ENCODE data around the gene PRKACA. TPM values are rescaled to one million over a fixed set of nuclear protein-coding genes. Genes with fewer than 3 reads are reported as not detected.

The PRKACA gene
- total and polyA plus RNA-seq, 10 of the 15 experiments (the other 5 are each of a cell fraction or from before 2014, with no cell fraction given): 0.53 to 68.5 (median 11.2) TPM

DNA sequence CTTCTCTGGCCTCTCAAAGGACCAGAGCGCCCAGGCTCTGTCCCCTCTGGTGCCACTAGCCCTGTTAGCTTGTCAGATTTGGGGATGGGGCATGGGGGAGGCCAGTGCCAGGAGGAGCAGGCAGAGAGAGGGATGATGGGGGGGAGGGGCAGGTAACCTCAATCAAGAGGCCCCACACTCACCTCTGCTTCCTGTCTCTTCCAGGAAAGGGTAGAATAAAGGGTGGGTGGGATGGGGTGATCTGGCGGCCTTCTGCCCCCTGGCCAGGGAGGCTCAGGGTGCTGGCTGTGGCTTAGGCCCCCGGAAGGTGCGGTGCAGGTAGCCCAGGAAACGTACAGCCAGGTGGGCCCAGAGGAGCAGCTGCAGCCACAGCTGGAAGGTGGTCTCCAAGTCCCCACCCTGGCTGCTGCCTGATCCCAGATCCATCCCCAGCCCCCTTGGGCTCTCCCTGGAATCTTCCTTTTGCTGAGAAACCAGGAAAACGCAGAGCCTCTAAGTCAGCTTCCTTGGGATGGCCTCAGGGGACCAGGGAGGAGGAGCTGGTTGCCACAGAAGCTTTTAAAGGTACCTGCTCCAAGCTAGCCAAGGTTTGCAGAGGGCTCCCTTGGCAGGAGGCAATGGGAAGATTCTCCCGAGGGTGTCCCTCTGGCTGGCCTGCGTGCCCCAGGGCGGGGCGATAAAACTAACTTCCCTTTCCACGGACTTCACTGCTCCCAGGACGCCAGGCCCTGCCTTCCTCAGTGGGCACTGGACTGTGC lies 5.3 kb downstream of the PRKACA start:
- Histone ChIP-seq H3K9ac (ENCODE audit: control insufficient read depth, insufficient read depth, low read length) (no peak overlapping the region), H3K9me3 (replicated peaks; ENCODE audit: control insufficient read depth, insufficient read depth, low read length) (no peaks in the 10 kb centered on the region), H4K20me1 (ENCODE audit: control insufficient read depth, insufficient read depth) (no peaks in the 10 kb centered on the region), H3K4me1 (ENCODE audit: control insufficient read depth, insufficient read depth, low read length) (peaks cover 8% of the 10 kb centered on the region), H3K79me2 (ENCODE audit: control insufficient read depth, insufficient read depth, low read length) (peaks cover 8% of the 10 kb centered on the region), H3K27ac (ENCODE audit: control insufficient read depth, insufficient read depth) (no peak overlapping the region), H3K4me3 (no peak overlapping the region), H3K36me3 (ENCODE audit: control insufficient read depth in 2 of 2, insufficient read depth in 2 of 2, low read length in 1 of 2) (no peaks in the 10 kb centered on the region; a peak in 1 of 4 replicates), H3K4me2 (ENCODE audit: control insufficient read depth, insufficient read depth) (no peak overlapping the region), H3K27me3 (replicated peaks in 1 of 2; ENCODE audit: control insufficient read depth in 2 of 2, insufficient read depth in 2 of 2, low read length in 1 of 2) (no peaks in the 10 kb centered on the region), H2AFZ (ENCODE audit: control insufficient read depth, low read depth, low read length) (no peak overlapping the region)
- in situ Hi-C loops (cut with MboI): no loop called here
- CTCF ChIA-PET: interaction anchor here (2.3 to 5.3 kb wide), 4 partner anchors 16 to 232 kb away, joined by 5 to 38 read pairs (median 34); partner anchors contain the start of gene MISP3
- no TSS peak for BruUV-seq (replicated peaks)
- RAD21 ChIA-PET (ENCODE audit: unreplicated experiment): interaction anchor here (0.8 kb wide), 1 partner anchor 53 kb away, joined by 3 read pairs; no protein-coding TSS in a partner anchor
- no peak for DNase-seq (ENCODE audit: low read depth, low spot score)
- WGBS (ENCODE audit: insufficient coverage, insufficient replicate concordance, low lambda C conversion rate, missing lambda C conversion rate): 76% methylated on average over 12 of the region's 12 CpGs
- POLR2A ChIA-PET: interaction anchor here (1.5 to 2.3 kb wide), 2 partner anchors 20 to 23 kb away, joined by 3 to 8 read pairs; no protein-coding TSS in a partner anchor
- SMC1A ChIA-PET (ENCODE audit: uncharacterized antibody, unreplicated experiment): interaction anchor here (0.5 kb wide), 1 partner anchor 33 kb away, joined by 3 read pairs; no protein-coding TSS in a partner anchor
- no peak for ATAC-seq
- FAIRE-seq: no peak
- intact Hi-C loops (cut with micrococcal nuclease; ENCODE audit: unreplicated experiment): no loop called here
- TF ChIP-seq IKZF2 (IDR thresholded peaks at IDR 0.05) (no peak), CEBPB (IDR thresholded peaks at IDR 0.05; ENCODE audit: borderline replicate concordance in 1 of 2, low read depth in 2 of 2, low read length in 2 of 2) (no peak), CHD4 (IDR thresholded peaks at IDR 0.05) (no peak), CBFB (IDR thresholded peaks at IDR 0.05; ENCODE audit: low read depth) (no peak), POU2F2 (IDR thresholded peaks at IDR 0.05; ENCODE audit: borderline replicate concordance, low read depth, low read length) (no peak), SRF (IDR thresholded peaks at IDR 0.05; ENCODE audit: low read depth in 2 of 2, low read length in 2 of 2) (no peak), ATF7 (IDR thresholded peaks at IDR 0.05; ENCODE audit: low read depth) (no peak), POLR2AphosphoS5 (IDR thresholded peaks at IDR 0.05; ENCODE audit: low read length) (no peak)
- TF ChIP-seq, protein P1, sequence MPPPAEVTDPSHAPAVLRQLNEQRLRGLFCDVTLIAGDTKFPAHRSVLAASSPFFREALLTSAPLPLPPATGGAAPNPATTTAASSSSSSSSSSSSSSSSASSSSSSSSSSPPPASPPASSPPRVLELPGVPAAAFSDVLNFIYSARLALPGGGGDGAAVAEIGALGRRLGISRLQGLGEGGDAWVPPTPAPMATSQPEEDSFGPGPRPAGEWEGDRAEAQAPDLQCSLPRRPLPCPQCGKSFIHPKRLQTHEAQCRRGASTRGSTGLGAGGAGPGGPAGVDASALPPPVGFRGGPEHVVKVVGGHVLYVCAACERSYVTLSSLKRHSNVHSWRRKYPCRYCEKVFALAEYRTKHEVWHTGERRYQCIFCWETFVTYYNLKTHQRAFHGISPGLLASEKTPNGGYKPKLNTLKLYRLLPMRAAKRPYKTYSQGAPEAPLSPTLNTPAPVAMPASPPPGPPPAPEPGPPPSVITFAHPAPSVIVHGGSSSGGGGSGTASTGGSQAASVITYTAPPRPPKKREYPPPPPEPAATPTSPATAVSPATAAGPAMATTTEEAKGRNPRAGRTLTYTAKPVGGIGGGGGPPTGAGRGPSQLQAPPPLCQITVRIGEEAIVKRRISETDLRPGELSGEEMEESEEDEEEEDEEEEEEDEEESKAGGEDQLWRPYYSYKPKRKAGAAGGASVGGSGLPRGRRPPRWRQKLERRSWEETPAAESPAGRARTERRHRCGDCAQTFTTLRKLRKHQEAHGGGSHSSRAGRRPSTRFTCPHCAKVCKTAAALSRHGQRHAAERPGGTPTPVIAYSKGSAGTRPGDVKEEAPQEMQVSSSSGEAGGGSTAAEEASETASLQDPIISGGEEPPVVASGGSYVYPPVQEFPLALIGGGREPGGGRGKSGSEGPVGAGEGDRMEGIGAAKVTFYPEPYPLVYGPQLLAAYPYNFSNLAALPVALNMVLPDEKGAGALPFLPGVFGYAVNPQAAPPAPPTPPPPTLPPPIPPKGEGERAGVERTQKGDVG (CRISPR knock-in tag; IDR thresholded peaks at IDR 0.05): no peak
- TF ChIP-seq, protein P2, sequence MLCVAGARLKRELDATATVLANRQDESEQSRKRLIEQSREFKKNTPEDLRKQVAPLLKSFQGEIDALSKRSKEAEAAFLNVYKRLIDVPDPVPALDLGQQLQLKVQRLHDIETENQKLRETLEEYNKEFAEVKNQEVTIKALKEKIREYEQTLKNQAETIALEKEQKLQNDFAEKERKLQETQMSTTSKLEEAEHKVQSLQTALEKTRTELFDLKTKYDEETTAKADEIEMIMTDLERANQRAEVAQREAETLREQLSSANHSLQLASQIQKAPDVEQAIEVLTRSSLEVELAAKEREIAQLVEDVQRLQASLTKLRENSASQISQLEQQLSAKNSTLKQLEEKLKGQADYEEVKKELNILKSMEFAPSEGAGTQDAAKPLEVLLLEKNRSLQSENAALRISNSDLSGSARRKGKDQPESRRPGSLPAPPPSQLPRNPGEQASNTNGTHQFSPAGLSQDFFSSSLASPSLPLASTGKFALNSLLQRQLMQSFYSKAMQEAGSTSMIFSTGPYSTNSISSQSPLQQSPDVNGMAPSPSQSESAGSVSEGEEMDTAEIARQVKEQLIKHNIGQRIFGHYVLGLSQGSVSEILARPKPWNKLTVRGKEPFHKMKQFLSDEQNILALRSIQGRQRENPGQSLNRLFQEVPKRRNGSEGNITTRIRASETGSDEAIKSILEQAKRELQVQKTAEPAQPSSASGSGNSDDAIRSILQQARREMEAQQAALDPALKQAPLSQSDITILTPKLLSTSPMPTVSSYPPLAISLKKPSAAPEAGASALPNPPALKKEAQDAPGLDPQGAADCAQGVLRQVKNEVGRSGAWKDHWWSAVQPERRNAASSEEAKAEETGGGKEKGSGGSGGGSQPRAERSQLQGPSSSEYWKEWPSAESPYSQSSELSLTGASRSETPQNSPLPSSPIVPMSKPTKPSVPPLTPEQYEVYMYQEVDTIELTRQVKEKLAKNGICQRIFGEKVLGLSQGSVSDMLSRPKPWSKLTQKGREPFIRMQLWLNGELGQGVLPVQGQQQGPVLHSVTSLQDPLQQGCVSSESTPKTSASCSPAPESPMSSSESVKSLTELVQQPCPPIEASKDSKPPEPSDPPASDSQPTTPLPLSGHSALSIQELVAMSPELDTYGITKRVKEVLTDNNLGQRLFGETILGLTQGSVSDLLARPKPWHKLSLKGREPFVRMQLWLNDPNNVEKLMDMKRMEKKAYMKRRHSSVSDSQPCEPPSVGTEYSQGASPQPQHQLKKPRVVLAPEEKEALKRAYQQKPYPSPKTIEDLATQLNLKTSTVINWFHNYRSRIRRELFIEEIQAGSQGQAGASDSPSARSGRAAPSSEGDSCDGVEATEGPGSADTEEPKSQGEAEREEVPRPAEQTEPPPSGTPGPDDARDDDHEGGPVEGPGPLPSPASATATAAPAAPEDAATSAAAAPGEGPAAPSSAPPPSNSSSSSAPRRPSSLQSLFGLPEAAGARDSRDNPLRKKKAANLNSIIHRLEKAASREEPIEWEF (IDR thresholded peaks at IDR 0.05; ENCODE audit: insufficient replicate concordance, low read depth, low read length): no peak
- TF ChIP-seq, protein P3, sequence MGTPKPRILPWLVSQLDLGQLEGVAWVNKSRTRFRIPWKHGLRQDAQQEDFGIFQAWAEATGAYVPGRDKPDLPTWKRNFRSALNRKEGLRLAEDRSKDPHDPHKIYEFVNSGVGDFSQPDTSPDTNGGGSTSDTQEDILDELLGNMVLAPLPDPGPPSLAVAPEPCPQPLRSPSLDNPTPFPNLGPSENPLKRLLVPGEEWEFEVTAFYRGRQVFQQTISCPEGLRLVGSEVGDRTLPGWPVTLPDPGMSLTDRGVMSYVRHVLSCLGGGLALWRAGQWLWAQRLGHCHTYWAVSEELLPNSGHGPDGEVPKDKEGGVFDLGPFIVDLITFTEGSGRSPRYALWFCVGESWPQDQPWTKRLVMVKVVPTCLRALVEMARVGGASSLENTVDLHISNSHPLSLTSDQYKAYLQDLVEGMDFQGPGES (IDR thresholded peaks at IDR 0.05): no peak
- TF ChIP-seq, protein P4, sequence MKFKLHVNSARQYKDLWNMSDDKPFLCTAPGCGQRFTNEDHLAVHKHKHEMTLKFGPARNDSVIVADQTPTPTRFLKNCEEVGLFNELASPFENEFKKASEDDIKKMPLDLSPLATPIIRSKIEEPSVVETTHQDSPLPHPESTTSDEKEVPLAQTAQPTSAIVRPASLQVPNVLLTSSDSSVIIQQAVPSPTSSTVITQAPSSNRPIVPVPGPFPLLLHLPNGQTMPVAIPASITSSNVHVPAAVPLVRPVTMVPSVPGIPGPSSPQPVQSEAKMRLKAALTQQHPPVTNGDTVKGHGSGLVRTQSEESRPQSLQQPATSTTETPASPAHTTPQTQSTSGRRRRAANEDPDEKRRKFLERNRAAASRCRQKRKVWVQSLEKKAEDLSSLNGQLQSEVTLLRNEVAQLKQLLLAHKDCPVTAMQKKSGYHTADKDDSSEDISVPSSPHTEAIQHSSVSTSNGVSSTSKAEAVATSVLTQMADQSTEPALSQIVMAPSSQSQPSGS (IDR thresholded peaks at IDR 0.05; ENCODE audit: low read length): no peak

Measured in GM12878 (cell line).